ENCODE results near the gene PLCB2.

DNA sequence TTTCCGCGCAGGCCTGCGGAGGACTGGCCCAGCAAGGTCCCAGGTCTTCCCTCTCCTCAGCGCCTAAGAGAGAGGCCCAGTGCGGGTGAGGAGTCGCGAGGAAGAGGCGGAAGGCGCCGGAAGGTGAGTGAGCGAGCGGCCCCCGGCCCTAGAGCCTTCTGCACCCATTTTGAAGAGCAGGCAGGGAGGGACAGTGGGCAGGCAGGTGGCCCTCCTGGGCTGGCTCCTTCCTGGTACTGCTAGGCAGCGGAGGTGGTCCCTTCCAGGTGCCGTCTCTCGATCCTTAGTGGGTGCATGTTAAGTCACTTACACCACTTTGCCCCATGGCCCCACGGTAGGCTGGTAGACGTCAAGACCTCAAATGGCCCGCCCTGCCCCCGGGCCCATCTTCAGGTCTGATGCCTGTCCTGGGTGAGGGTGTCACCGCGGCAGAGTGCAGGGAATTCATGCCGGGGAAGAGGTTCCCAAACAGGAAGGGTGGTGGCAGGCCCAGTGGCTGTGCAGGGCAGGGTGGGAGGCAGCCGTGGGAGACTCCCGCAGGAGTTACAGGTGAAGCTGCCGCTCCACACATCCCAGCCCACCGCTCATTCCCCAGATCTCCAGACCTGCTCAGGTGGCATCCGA lies 54.5 kb downstream of the PLCB2 start:
- TF ChIP-seq, protein P1, sequence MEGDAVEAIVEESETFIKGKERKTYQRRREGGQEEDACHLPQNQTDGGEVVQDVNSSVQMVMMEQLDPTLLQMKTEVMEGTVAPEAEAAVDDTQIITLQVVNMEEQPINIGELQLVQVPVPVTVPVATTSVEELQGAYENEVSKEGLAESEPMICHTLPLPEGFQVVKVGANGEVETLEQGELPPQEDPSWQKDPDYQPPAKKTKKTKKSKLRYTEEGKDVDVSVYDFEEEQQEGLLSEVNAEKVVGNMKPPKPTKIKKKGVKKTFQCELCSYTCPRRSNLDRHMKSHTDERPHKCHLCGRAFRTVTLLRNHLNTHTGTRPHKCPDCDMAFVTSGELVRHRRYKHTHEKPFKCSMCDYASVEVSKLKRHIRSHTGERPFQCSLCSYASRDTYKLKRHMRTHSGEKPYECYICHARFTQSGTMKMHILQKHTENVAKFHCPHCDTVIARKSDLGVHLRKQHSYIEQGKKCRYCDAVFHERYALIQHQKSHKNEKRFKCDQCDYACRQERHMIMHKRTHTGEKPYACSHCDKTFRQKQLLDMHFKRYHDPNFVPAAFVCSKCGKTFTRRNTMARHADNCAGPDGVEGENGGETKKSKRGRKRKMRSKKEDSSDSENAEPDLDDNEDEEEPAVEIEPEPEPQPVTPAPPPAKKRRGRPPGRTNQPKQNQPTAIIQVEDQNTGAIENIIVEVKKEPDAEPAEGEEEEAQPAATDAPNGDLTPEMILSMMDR (IDR thresholded peaks at IDR 0.05): no peak
- no peak for TF ChIP-seq ZFX (IDR thresholded peaks at IDR 0.05; ENCODE audit: borderline replicate concordance)
